ENCODE measurements around the gene ZNRF4. TPM values are rescaled to one million over a fixed set of nuclear protein-coding genes. Genes with fewer than 3 reads are reported as not detected.

The ZNRF4 gene
- total and polyA plus RNA-seq, 9 of the 15 experiments (the other 6 are each of a cell fraction or from before 2014, with no cell fraction given): not detected

GRCh38 chr19:5491565-5491964, 36.3 kb downstream of the ZNRF4 start:
- H3K9ac ChIP-seq (ENCODE audit: insufficient read depth in 1 of 2, low read depth in 2 of 2, low read length in 2 of 2): no peak overlapping the region
- TF ChIP-seq WHSC1 (IDR thresholded peaks at IDR 0.05; ENCODE audit: low read length) (no peak), ZNF395 (CRISPR knock-in tag; IDR thresholded peaks at IDR 0.05) (no peak), YBX1 (IDR thresholded peaks at IDR 0.05) (no peak), SRF (CRISPR knock-in tag; IDR thresholded peaks at IDR 0.05) (no peak), ZNF282 (CRISPR knock-in tag; IDR thresholded peaks at IDR 0.05) (no peak), RHOXF2B (CRISPR knock-in tag; conservative IDR thresholded peaks at IDR 0.05) (no peak), RFX7 (CRISPR knock-in tag; IDR thresholded peaks at IDR 0.05) (no peak), ILK (tag; IDR thresholded peaks at IDR 0.05; ENCODE audit: borderline replicate concordance, low read depth) (no peak), XRCC5 (IDR thresholded peaks at IDR 0.05; ENCODE audit: low read depth, low read length) (no peak), TCFL5 (CRISPR knock-in tag; conservative IDR thresholded peaks at IDR 0.05) (no peak), KDM5B (IDR thresholded peaks at IDR 0.05; ENCODE audit: insufficient replicate concordance, low read depth, low read length) (no peak), DDX20 (tag; IDR thresholded peaks at IDR 0.05; ENCODE audit: low read depth) (no peak), SMARCB1 (IDR thresholded peaks at IDR 0.05; ENCODE audit: insufficient read length, low read depth) (no peak)
- POLR2A ChIA-PET: no interaction called here
- no peak overlapping the region for H2AFZ ChIP-seq (ENCODE audit: low read depth, low read length)
- no peak overlapping the region for H3K27ac ChIP-seq (ENCODE audit: extremely low read depth, low read depth, low read length)
- no peaks in the 10 kb centered on the region for H3K36me3 ChIP-seq (ENCODE audit: control insufficient read depth, insufficient read depth, low read length)
- H3K4me3 ChIP-seq: no peak overlapping the region
- DNase-seq (ENCODE audit: extremely low read depth in 1 of 4, low spot score in 3 of 4) (no peak), FAIRE-seq (no peak), ATAC-seq (no peak)
- peaks cover 0 to 4% of the 10 kb centered on the region in 2 experiments; a peak in 2 of 5 replicates for H3K4me1 ChIP-seq (replicated peaks in 1 of 2; ENCODE audit: control insufficient read depth in 2 of 2, insufficient read depth in 2 of 2, low read length in 2 of 2)
- no peaks in the 10 kb centered on the region for H3K9me3 ChIP-seq (replicated peaks; ENCODE audit: control insufficient read depth, insufficient read depth, low read depth, low read length)
- 0% methylated on average over 10 of the region's 12 CpGs for WGBS (ENCODE audit: insufficient coverage, low coverage, missing lambda C conversion rate)
- CTCF ChIA-PET (ENCODE audit: low intra/inter-chr PET ratio): no interaction called here
- no TSS peak for BruUV-seq (replicated peaks)
- H3K9me1 ChIP-seq (ENCODE audit: control insufficient read depth, insufficient read depth, low read length): no peaks in the 10 kb centered on the region
- intact Hi-C loops (cut with micrococcal nuclease): no loop called here
- H3K4me2 ChIP-seq (ENCODE audit: insufficient read depth, low read length): no peak overlapping the region
- H4K20me1 ChIP-seq (replicated peaks; ENCODE audit: control insufficient read depth, insufficient read depth, low read length): 0 out of 2 replicates have a peak, but pooled peaks cover 4% of the 10 kb centered on the region
- peaks cover 24 to 63% of the 10 kb centered on the region in 2 experiments for H3K27me3 ChIP-seq (ENCODE audit: control insufficient read depth in 2 of 2, insufficient read depth in 2 of 2, low read length in 2 of 2)
- H3K79me2 ChIP-seq (ENCODE audit: control insufficient read depth, insufficient read depth, low read length): no peaks in the 10 kb centered on the region
- in situ Hi-C loops (cut with MboI): no loop called here
